Natural killer cell (primary cell): ENCODE results near the gene PVR. TPM values are rescaled to one million over a fixed set of nuclear protein-coding genes. Genes with fewer than 3 reads are reported as not detected.

Experiments used
- ATAC-seq, 3 donors: fragments of 150-1000 bp in 2 of 3; fragments of 200-7000 bp in 1 of 3; cut with Tn5 transposase; 1 replicate in 1 of 3; 2 replicates in 2 of 3; pipeline ENCODE4 v1.10.0; 2021; ENCODE audit warnings: mild to moderate bottlenecking in 2 of 3, moderate library complexity in 2 of 3
- DNase-seq, 2 donors: peaks; one replicate each; pipeline versions ENCODE4 v3.0.0 to v3.0.0-alpha.2; 2013 to 2021; ENCODE audit warnings: mixed read lengths in 1 of 2
- H3K27ac ChIP-seq: one replicate; pipeline ENCODE4 v1.5.1; 2013; ENCODE audit warnings: mild to moderate bottlenecking, low read length
- H3K27me3 ChIP-seq: one replicate; pipeline ENCODE4 v1.6.1; 2013; ENCODE audit warnings: low read length; ENCODE audit not compliant: control insufficient read depth, insufficient read depth
- H3K36me3 ChIP-seq: one replicate; pipeline ENCODE4 v1.6.1; 2013; ENCODE audit warnings: low read length; ENCODE audit not compliant: control insufficient read depth, insufficient read depth
- H3K4me1 ChIP-seq: one replicate; pipeline ENCODE4 v1.6.1; 2013; ENCODE audit warnings: low read length; ENCODE audit not compliant: control insufficient read depth, insufficient read depth
- H3K4me3 ChIP-seq: one replicate; pipeline ENCODE4 v1.5.1; 2013; ENCODE audit warnings: low read length
- H3K9me3 ChIP-seq: one replicate; pipeline ENCODE4 v1.6.1; 2013; ENCODE audit warnings: low read length; ENCODE audit not compliant: control insufficient read depth, insufficient read depth
- H3K27ac Mint-ChIP-seq, 2 donors: one replicate each; pipeline ENCODE4 v1.8.0; 2022; ENCODE audit warnings: mild to moderate bottlenecking in 2 of 2, mixed read lengths in 2 of 2, moderate library complexity in 1 of 2
- H3K27me3 Mint-ChIP-seq, 2 donors: one replicate each; pipeline ENCODE4 v1.8.0; 2022; ENCODE audit warnings: low read depth in 2 of 2, mixed read lengths in 2 of 2
- H3K36me3 Mint-ChIP-seq: one replicate; pipeline ENCODE4 v1.8.0; 2022; ENCODE audit warnings: mixed read lengths
- H3K4me1 Mint-ChIP-seq, 2 donors: one replicate each; pipeline ENCODE4 v1.8.0; 2022; ENCODE audit warnings: mixed read lengths in 2 of 2
- H3K4me3 Mint-ChIP-seq: one replicate; pipeline ENCODE4 v1.8.0; 2022; ENCODE audit warnings: mild to moderate bottlenecking, moderate library complexity, mixed read lengths
- H3K9me3 Mint-ChIP-seq, 2 donors: one replicate each; pipeline ENCODE4 v1.8.0; 2022; ENCODE audit warnings: mixed read lengths in 2 of 2
- WGBS: methylation state at CpG from one replicate; pipeline ENCODE4 v1.1.7; 2013; ENCODE audit warnings: missing lambda C conversion rate; ENCODE audit not compliant: insufficient coverage; 5-methylcytosine and 5-hydroxymethylcytosine counted together
- intact Hi-C: fragments of 100-400 bp; cut with micrococcal nuclease; formaldehyde crosslinking; loops from one replicate; pipeline ENCODE4 v1.14.2; 2022
- total RNA-seq, 4 donors: library from RNA; stranded (reverse); fragments of 120-200 nt in 1 of 4; gene quantifications; one replicate each; pipeline versions ENCODE4 v1.2.3 to v1.2.4, GENCODE V29; 2013 to 2022
- TF ChIP-seq, protein P1 (sequence below): fragments of 200-600 bp; IDR thresholded peaks from one replicate; pipeline ENCODE4 v1.8.0; 2022; ENCODE audit warnings: antibody characterized with exemption

Gene PVR
- total RNA-seq, 3 donors from 2014 or later (not counting 1 experiment from before 2014, with no cell fraction given) = 6.6 to 12.6 (median 7.9) TPM

GRCh38 chr19:44660081-44660480 is 16.4 kb downstream of the PVR start:
- Mint-ChIP-seq H3K4me3 (no peak overlapping the region), H3K4me1 (peaks cover 8% of the 10 kb centered on the region in 2 donors), H3K27me3 (no peaks in the 10 kb centered on the region), H3K9me3 (no peaks in the 10 kb centered on the region), H3K27ac (no peak overlapping the region), H3K36me3 (no peaks in the 10 kb centered on the region)
- H3K9me3 ChIP-seq = no peaks in the 10 kb centered on the region
- WGBS = 92% methylated on average over 4 of the region's 4 CpGs
- ATAC-seq (no peak), DNase-seq (no peak)
- TF ChIP-seq, protein P1, sequence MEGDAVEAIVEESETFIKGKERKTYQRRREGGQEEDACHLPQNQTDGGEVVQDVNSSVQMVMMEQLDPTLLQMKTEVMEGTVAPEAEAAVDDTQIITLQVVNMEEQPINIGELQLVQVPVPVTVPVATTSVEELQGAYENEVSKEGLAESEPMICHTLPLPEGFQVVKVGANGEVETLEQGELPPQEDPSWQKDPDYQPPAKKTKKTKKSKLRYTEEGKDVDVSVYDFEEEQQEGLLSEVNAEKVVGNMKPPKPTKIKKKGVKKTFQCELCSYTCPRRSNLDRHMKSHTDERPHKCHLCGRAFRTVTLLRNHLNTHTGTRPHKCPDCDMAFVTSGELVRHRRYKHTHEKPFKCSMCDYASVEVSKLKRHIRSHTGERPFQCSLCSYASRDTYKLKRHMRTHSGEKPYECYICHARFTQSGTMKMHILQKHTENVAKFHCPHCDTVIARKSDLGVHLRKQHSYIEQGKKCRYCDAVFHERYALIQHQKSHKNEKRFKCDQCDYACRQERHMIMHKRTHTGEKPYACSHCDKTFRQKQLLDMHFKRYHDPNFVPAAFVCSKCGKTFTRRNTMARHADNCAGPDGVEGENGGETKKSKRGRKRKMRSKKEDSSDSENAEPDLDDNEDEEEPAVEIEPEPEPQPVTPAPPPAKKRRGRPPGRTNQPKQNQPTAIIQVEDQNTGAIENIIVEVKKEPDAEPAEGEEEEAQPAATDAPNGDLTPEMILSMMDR = no peak
- H3K27ac ChIP-seq = no peak overlapping the region
- peaks cover 6% of the 10 kb centered on the region for H3K4me1 ChIP-seq
- intact Hi-C loops = no loop called here
- no peak overlapping the region for H3K4me3 ChIP-seq
- no peaks in the 10 kb centered on the region for H3K27me3 ChIP-seq
- no peaks in the 10 kb centered on the region for H3K36me3 ChIP-seq

GRCh38 chr19:44661205-44661604 is 17.5 kb downstream of the PVR start:
- Mint-ChIP-seq H3K27me3 (no peaks in the 10 kb centered on the region), H3K27ac (no peak overlapping the region), H3K4me3 (no peak overlapping the region), H3K36me3 (no peaks in the 10 kb centered on the region), H3K4me1 (peaks cover 8% of the 10 kb centered on the region in 2 donors), H3K9me3 (no peaks in the 10 kb centered on the region)
- 89% methylated on average over 9 of the region's 11 CpGs for WGBS
- H3K36me3 ChIP-seq = no peaks in the 10 kb centered on the region
- H3K9me3 ChIP-seq = no peaks in the 10 kb centered on the region
- TF ChIP-seq, protein P1 = no peak
- H3K27ac ChIP-seq = no peak overlapping the region
- no peaks in the 10 kb centered on the region for H3K27me3 ChIP-seq
- H3K4me3 ChIP-seq = no peak overlapping the region
- no peak for ATAC-seq
- H3K4me1 ChIP-seq = peaks cover 6% of the 10 kb centered on the region
- no peak for DNase-seq
- intact Hi-C loops = no loop called here

DNA sequence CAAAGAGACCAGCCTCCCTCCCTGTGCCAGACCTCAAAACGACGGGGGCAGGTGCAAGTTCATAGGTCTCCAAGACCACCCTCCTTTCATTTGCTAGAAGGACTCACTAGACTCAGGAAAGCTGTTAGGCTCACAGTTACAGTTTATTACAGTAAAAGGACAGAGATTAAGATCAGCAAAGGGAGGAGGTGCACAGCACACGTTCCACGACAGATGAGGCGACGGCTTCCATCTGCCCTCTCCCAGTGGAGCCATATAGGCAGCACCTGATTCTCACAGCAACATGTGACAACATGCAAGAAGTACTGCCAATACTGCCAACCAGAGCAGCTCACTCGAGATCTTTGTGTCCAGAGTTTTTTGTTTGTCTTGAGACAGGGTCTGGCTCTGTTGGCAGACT is 18.2 kb downstream of the PVR start:
- no peak for DNase-seq
- ATAC-seq = no peak

More for the DNA sequence above, 18.2 kb downstream of the PVR start:
- Mint-ChIP-seq H3K4me1 (peaks cover 6 to 7% of the 10 kb centered on the region in 2 donors), H3K27ac (no peak overlapping the region), H3K4me3 (no peak overlapping the region), H3K27me3 (no peaks in the 10 kb centered on the region), H3K9me3 (no peaks in the 10 kb centered on the region), H3K36me3 (no peaks in the 10 kb centered on the region)
- Histone ChIP-seq H3K36me3 (no peaks in the 10 kb centered on the region), H3K27me3 (no peaks in the 10 kb centered on the region), H3K4me1 (peaks cover 6% of the 10 kb centered on the region), H3K9me3 (no peaks in the 10 kb centered on the region), H3K4me3 (no peak overlapping the region), H3K27ac (no peak overlapping the region)
- intact Hi-C loops = no loop called here
- TF ChIP-seq, protein P1 = no peak
- 82% methylated on average over 7 of the region's 7 CpGs for WGBS
